Liver (tissue), 3 donors: Measurements from ENCODE around the gene KRT6B.

ENCODE experiments used
- CTCF ChIP-seq: fragments of 150-350 bp; IDR thresholded peaks from 2 replicates; pipeline ENCODE4 v1.5.1; 2017; ENCODE audit warnings: improper control_type of control experiment, low read depth, low read length; ENCODE audit not compliant: missing input control
- JUND ChIP-seq, 2 donors: IDR thresholded peaks; 2 replicates each; pipeline ENCODE4 v1.6.1; 2016; ENCODE audit warnings: antibody characterized with exemption in 2 of 2
- MAX ChIP-seq: IDR thresholded peaks from 2 replicates; pipeline ENCODE4 v1.6.1; 2016; ENCODE audit warnings: antibody characterized with exemption
- RXRA ChIP-seq, 2 donors: IDR thresholded peaks; 2 replicates each; pipeline ENCODE4 v1.6.1; 2017 to 2018; ENCODE audit warnings: antibody characterized with exemption in 2 of 2, mild to moderate bottlenecking in 1 of 2
- YY1 ChIP-seq: IDR thresholded peaks from 2 replicates; pipeline ENCODE4 v1.6.1; 2016; ENCODE audit warnings: antibody characterized with exemption, mild to moderate bottlenecking
- ZBTB33 ChIP-seq: IDR thresholded peaks from 2 replicates; pipeline ENCODE4 v1.6.1; 2016; ENCODE audit warnings: antibody characterized with exemption
- donor health status: healthy.
- donor health status: healthy.

- no peak for TF ChIP-seq JUND (IDR thresholded peaks at IDR 0.05)
- no peak for TF ChIP-seq ZBTB33
- no peak for TF ChIP-seq CTCF
- TF ChIP-seq YY1 = no peak
- TF ChIP-seq RXRA (IDR thresholded peaks at IDR 0.05) = no peak
- TF ChIP-seq MAX = no peak
Measured at GRCh38 chr12:52446367-52447045, 5.4 kb downstream of the KRT6B start.
